ENCODE data around the gene WDR47.
"Not testable (repeated sequence)": the region's sequence is repeated elsewhere in the genome, so short reads cannot be mapped to it uniquely, and the experiment has no call there.

Gene WDR47

GRCh38 chr1:109056064-109056463 lies 14.2 kb upstream of the WDR47 start:
- Histone ChIP-seq H3K4me3 (no peak overlapping the region), H3K27me3 (no peaks in the 10 kb centered on the region), H3K4me2 (no peak overlapping the region), H3K4me1 (no peaks in the 10 kb centered on the region), H3K9me3 (peaks cover 13% of the 10 kb centered on the region; the same call in 1 of the 2 replicates), H4K20me1 (no peaks in the 10 kb centered on the region), H3K9ac (no peak overlapping the region), H3K27ac (no peak overlapping the region), H3K36me3 (no peaks in the 10 kb centered on the region)
- TF ChIP-seq Cebpa-rat (IDR thresholded peaks at IDR 0.05): no peak

- H3K27me3 ChIP-seq, H3K27ac ChIP-seq, H3K9ac ChIP-seq, H4K20me1 ChIP-seq, H3K4me3 ChIP-seq, H3K36me3 ChIP-seq, H3K4me2 ChIP-seq, H3K4me1 ChIP-seq: not testable (repeated sequence)
- peaks cover 13% of the 10 kb centered on the region; the same call in 1 of the 2 replicates for H3K9me3 ChIP-seq
Observed at GRCh38 chr1:109052145-109052544, 10.2 kb upstream of the WDR47 start.

- no peaks in the 10 kb centered on the region for H3K36me3 ChIP-seq
- H3K4me3 ChIP-seq: no peak overlapping the region
- H3K4me2 ChIP-seq: no peak overlapping the region
- no peaks in the 10 kb centered on the region for H4K20me1 ChIP-seq
- no peaks in the 10 kb centered on the region for H3K27me3 ChIP-seq
- H3K9me3 ChIP-seq: peaks cover 13% of the 10 kb centered on the region; the same call in 1 of the 2 replicates
- H3K27ac ChIP-seq: no peak overlapping the region
- no peak for TF ChIP-seq Cebpa-rat (IDR thresholded peaks at IDR 0.05)
- no peak overlapping the region for H3K9ac ChIP-seq
- H3K4me1 ChIP-seq: no peaks in the 10 kb centered on the region
Observed at GRCh38 chr1:109050228-109050995, 8.5 kb upstream of the WDR47 start.

- no peaks in the 10 kb centered on the region for H3K4me1 ChIP-seq
- H4K20me1 ChIP-seq: no peaks in the 10 kb centered on the region
- H3K4me3 ChIP-seq: no peak overlapping the region
- H3K36me3 ChIP-seq: no peaks in the 10 kb centered on the region
- no peak overlapping the region for H3K9ac ChIP-seq
- TF ChIP-seq Cebpa-rat (IDR thresholded peaks at IDR 0.05): no peak
- no peaks in the 10 kb centered on the region for H3K27me3 ChIP-seq
- H3K9me3 ChIP-seq: peaks cover 10% of the 10 kb centered on the region; the same call in 1 of the 2 replicates
- no peak overlapping the region for H3K4me2 ChIP-seq
- H3K27ac ChIP-seq: no peak overlapping the region
Observed at GRCh38 chr1:109048335-109048734, 6.4 kb upstream of the WDR47 start.

GRCh38 chr1:109047339-109047738 lies 5.4 kb upstream of the WDR47 start:
- no peak for TF ChIP-seq Cebpa-rat (IDR thresholded peaks at IDR 0.05)
- no peak overlapping the region for H3K4me2 ChIP-seq
- H3K27me3 ChIP-seq: no peaks in the 10 kb centered on the region
- H3K9me3 ChIP-seq: peaks cover 3% of the 10 kb centered on the region; the same call in 1 of the 2 replicates
- no peaks in the 10 kb centered on the region for H3K36me3 ChIP-seq
- H3K9ac ChIP-seq: no peak overlapping the region
- H4K20me1 ChIP-seq: no peaks in the 10 kb centered on the region
- peaks cover 4% of the 10 kb centered on the region; the same call in 1 of the 2 replicates for H3K4me1 ChIP-seq
- no peak overlapping the region for H3K4me3 ChIP-seq
- H3K27ac ChIP-seq: no peak overlapping the region

- Histone ChIP-seq H4K20me1 (peaks cover 2% of the 10 kb centered on the region; the same call in 1 of the 2 replicates), H3K36me3 (no peaks in the 10 kb centered on the region), H3K9me3 (no peaks in the 10 kb centered on the region), H3K4me2 (no peak overlapping the region), H3K9ac (no peak overlapping the region), H3K4me1 (peaks cover 5% of the 10 kb centered on the region; the same call in 1 of the 2 replicates), H3K4me3 (no peak overlapping the region), H3K27ac (no peak overlapping the region), H3K27me3 (no peaks in the 10 kb centered on the region)
- no peak for TF ChIP-seq Cebpa-rat (IDR thresholded peaks at IDR 0.05)
Observed at GRCh38 chr1:109046671-109047070, 4.8 kb upstream of the WDR47 start.

DNA sequence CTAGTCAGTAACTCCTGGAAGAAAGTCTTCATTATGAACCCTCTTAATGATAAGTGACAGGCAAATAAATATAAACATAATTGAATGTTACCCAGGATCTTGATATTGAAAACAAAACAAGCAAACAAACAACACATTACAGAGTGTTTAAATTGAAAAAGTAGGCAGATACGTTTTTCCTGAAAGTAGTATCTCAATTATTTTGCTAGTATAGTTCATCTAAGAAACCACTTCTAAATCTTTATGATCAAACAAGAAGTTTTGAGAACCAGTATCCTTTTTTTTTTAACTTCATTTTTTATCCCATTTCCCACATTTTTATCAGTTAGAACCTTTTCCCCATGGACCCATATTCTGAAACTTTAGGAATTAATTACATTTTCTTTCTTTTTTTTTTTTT lies 3.7 kb upstream of the WDR47 start:
- peaks cover 6% of the 10 kb centered on the region; the same call in 1 of the 2 replicates for H4K20me1 ChIP-seq
- H3K36me3 ChIP-seq: no peaks in the 10 kb centered on the region
- no peak overlapping the region for H3K4me3 ChIP-seq
- H3K27me3 ChIP-seq: no peaks in the 10 kb centered on the region
- H3K4me2 ChIP-seq: no peak overlapping the region
- H3K4me1 ChIP-seq: peaks cover 5% of the 10 kb centered on the region; the same call in 1 of the 2 replicates
- H3K9me3 ChIP-seq: no peaks in the 10 kb centered on the region
- H3K9ac ChIP-seq: no peak overlapping the region
- H3K27ac ChIP-seq: no peak overlapping the region
- no peak for TF ChIP-seq Cebpa-rat (IDR thresholded peaks at IDR 0.05)

DNA sequence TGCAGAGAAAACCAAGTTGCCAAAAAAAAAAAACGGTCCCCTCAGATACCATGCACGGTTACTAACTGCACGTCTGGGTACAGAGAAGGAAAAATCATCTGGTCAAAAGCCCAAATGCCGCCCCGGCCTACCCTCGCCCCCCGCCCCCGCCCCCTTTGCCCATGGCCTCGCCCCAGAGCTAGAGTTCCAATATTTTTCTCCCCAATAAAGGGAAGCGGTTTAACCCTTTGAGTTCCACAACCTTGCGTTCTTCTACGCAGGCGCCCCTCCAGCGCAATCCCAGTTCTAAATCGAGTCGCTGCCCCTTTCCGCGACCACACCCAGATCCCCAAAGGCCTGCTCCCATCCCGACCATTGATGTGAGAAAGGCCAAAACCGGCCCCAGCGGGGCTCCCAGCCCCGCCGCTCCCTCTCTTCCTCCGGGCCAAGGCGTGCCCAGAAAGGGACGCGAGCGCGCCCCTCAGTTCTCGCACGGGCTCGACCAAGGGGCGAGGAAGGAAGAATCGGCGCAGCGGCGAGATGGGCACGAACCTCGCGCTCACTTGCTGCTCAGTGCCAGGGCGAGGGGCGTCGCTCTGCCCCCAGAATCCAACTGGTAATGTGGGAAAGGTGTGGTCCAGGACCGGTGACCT lies 797 bp downstream of the WDR47 start:
- H3K9me3 ChIP-seq: no peaks in the 10 kb centered on the region
- peaks cover 5% of the 10 kb centered on the region; the same call in 1 of the 2 replicates for H3K36me3 ChIP-seq
- H3K27ac ChIP-seq: peak overlapping the region; percentile 78
- H3K4me2 ChIP-seq: peak overlapping the region; percentile 89
- no peak for TF ChIP-seq Cebpa-rat (IDR thresholded peaks at IDR 0.05)
- H4K20me1 ChIP-seq: peaks cover 24% of the 10 kb centered on the region
- no peaks in the 10 kb centered on the region for H3K27me3 ChIP-seq
- peaks cover 19% of the 10 kb centered on the region for H3K4me1 ChIP-seq
- peak overlapping the region; percentile 99 for H3K4me3 ChIP-seq
- H3K9ac ChIP-seq: peak overlapping the region; percentile 87

DNA sequence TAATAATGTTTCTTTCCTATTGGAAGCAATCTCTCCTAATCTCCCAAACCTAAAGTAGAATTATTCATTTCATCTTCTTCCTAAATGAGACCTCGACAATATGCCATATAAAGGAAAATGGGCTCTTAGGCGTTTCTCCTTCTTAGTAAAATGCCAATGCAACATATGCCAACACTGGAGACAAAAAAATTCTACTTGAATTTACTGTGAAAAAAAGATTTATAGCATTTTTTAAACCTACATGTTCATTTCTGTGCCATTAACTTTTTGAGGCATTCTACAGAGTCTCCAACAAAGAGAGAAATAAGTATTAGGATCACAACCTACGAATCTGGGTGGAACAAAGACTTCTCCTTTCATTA lies 1.3 kb downstream of the WDR47 start:
- Histone ChIP-seq H3K9me3 (no peaks in the 10 kb centered on the region), H4K20me1 (peaks cover 29% of the 10 kb centered on the region), H3K27me3 (no peaks in the 10 kb centered on the region), H3K27ac (peak overlapping the region; percentile 31; the same call in 1 of the 2 replicates), H3K36me3 (peaks cover 7% of the 10 kb centered on the region; the same call in 1 of the 2 replicates), H3K4me2 (peak overlapping the region; percentile 89), H3K4me3 (peak overlapping the region; percentile 99), H3K4me1 (peaks cover 19% of the 10 kb centered on the region), H3K9ac (peak overlapping the region; percentile 87)
- no peak for TF ChIP-seq Cebpa-rat (IDR thresholded peaks at IDR 0.05)

- H3K4me1 ChIP-seq: peaks cover 10% of the 10 kb centered on the region
- no peak overlapping the region for H3K4me2 ChIP-seq
- H3K27ac ChIP-seq: no peak overlapping the region
- no peak overlapping the region for H3K4me3 ChIP-seq
- TF ChIP-seq Cebpa-rat (IDR thresholded peaks at IDR 0.05): no peak
- H3K9ac ChIP-seq: no peak overlapping the region
- H4K20me1 ChIP-seq: peaks cover 85% of the 10 kb centered on the region
- H3K27me3 ChIP-seq: no peaks in the 10 kb centered on the region
- H3K9me3 ChIP-seq: 0 out of 2 replicates have a peak, but pooled peaks cover 5% of the 10 kb centered on the region
- peaks cover 26% of the 10 kb centered on the region for H3K36me3 ChIP-seq
Observed at GRCh38 chr1:109034382-109034781, 7.5 kb downstream of the WDR47 start.

GRCh38 chr1:109029493-109029892 lies 12.4 kb downstream of the WDR47 start:
- H3K4me2 ChIP-seq, H3K9ac ChIP-seq, H3K27me3 ChIP-seq, H3K9me3 ChIP-seq, H3K4me1 ChIP-seq, H3K4me3 ChIP-seq, H3K27ac ChIP-seq: not testable (repeated sequence)
- H3K36me3 ChIP-seq: peaks cover 32% of the 10 kb centered on the region
- peaks cover 93% of the 10 kb centered on the region for H4K20me1 ChIP-seq

Measured in BLaER1 (cell line).